H9 (cell line): ENCODE results near the gene STH. TPM values are rescaled to one million over a fixed set of nuclear protein-coding genes. Genes with fewer than 3 reads are reported as not detected.

ENCODE experiments used
- DNase-seq: peaks from one replicate; pipeline ENCODE4 v3.0.0-alpha.2; 2017
- H2AFZ ChIP-seq: one replicate; pipeline ENCODE4 v1.6.1; 2013; ENCODE audit warnings: mild to moderate bottlenecking, low read length, control low read depth, moderate library complexity
- H2AK5ac ChIP-seq: 2 replicates; pipeline ENCODE4 v1.6.1; 2013; ENCODE audit warnings: low read length, control low read depth, mixed read lengths; ENCODE audit not compliant: insufficient read length
- H2BK120ac ChIP-seq: one replicate; pipeline ENCODE4 v1.6.1; 2013; ENCODE audit warnings: low read depth, mild to moderate bottlenecking, low read length, control low read depth, inconsistent platforms; ENCODE audit not compliant: poor library complexity, severe bottlenecking
- H2BK12ac ChIP-seq: 2 replicates; pipeline ENCODE4 v1.6.1; 2013; ENCODE audit warnings: low read length, control low read depth, mixed read lengths, low read depth; ENCODE audit not compliant: insufficient read length
- H2BK15ac ChIP-seq: 2 replicates; pipeline ENCODE4 v1.6.1; 2013; ENCODE audit warnings: low read depth, low read length, control low read depth
- H2BK20ac ChIP-seq: one replicate; pipeline ENCODE4 v1.6.1; 2013; ENCODE audit warnings: low read depth, mild to moderate bottlenecking, low read length, control low read depth, inconsistent platforms; ENCODE audit not compliant: poor library complexity, severe bottlenecking
- H2BK5ac ChIP-seq: 2 replicates; pipeline ENCODE4 v1.6.1; 2013; ENCODE audit warnings: low read length, control low read depth, mixed read lengths; ENCODE audit not compliant: insufficient read length
- H3K14ac ChIP-seq: 2 replicates; pipeline ENCODE4 v1.6.1; 2013; ENCODE audit warnings: low read length, control low read depth; ENCODE audit not compliant: insufficient read depth
- H3K18ac ChIP-seq: 2 replicates; pipeline ENCODE4 v1.6.1; 2013; ENCODE audit warnings: low read depth, mild to moderate bottlenecking, mixed read lengths, low read length, control low read depth; ENCODE audit not compliant: insufficient read length
- H3K23ac ChIP-seq: 2 replicates; pipeline ENCODE4 v1.6.1; 2013; ENCODE audit warnings: low read length, control low read depth, mixed read lengths, low read depth; ENCODE audit not compliant: insufficient read length
- H3K23me2 ChIP-seq: 2 replicates; pipeline ENCODE4 v1.6.1; 2013; ENCODE audit warnings: low read depth, mild to moderate bottlenecking, mixed read lengths, low read length, control low read depth; ENCODE audit not compliant: insufficient read length, poor library complexity, severe bottlenecking
- H3K27ac ChIP-seq: 2 replicates; pipeline ENCODE4 v1.5.1; 2013; ENCODE audit warnings: low read length, control low read depth, mixed read lengths, low read depth; ENCODE audit not compliant: insufficient read length
- H3K27me3 ChIP-seq: 2 replicates; pipeline ENCODE4 v1.6.1; 2013; ENCODE audit warnings: low read length, control low read depth, inconsistent platforms; ENCODE audit not compliant: insufficient read depth
- H3K4ac ChIP-seq: 2 replicates; pipeline ENCODE4 v1.6.1; 2013; ENCODE audit warnings: low read depth, mild to moderate bottlenecking, control low read depth, inconsistent platforms, low read length, moderate library complexity
- H3K4me1 ChIP-seq: 2 replicates; pipeline ENCODE4 v1.6.1; 2013; ENCODE audit warnings: low read length, control low read depth, inconsistent platforms; ENCODE audit not compliant: insufficient read depth
- H3K4me2 ChIP-seq: 2 replicates; pipeline ENCODE4 v1.6.1; 2013; ENCODE audit warnings: low read length, control low read depth, mixed read lengths; ENCODE audit not compliant: insufficient read length, insufficient read depth
- H3K56ac ChIP-seq: 2 replicates; pipeline ENCODE4 v1.6.1; 2013; ENCODE audit warnings: low read depth, mild to moderate bottlenecking, mixed read lengths, low read length, control low read depth; ENCODE audit not compliant: insufficient read length
- H3K79me1 ChIP-seq: 2 replicates; pipeline ENCODE4 v1.6.1; 2013; ENCODE audit warnings: low read depth, mild to moderate bottlenecking, moderate library complexity, low read length, control low read depth, inconsistent platforms; ENCODE audit not compliant: insufficient read depth, poor library complexity, severe bottlenecking
- H3K79me2 ChIP-seq: 2 replicates; pipeline ENCODE4 v1.6.1; 2013; ENCODE audit warnings: low read length, control low read depth, inconsistent platforms; ENCODE audit not compliant: insufficient read depth
- H3K9ac ChIP-seq: 2 replicates; pipeline ENCODE4 v1.6.1; 2013; ENCODE audit warnings: low read length, control low read depth, mixed read lengths; ENCODE audit not compliant: insufficient read length; ENCODE audit errors: extremely low read depth
- H3K9me3 ChIP-seq: one replicate; pipeline ENCODE4 v1.6.1; 2013; ENCODE audit warnings: low read depth, low read length, inconsistent platforms; ENCODE audit not compliant: control insufficient read depth
- H3T11ph ChIP-seq: one replicate; pipeline ENCODE4 v1.6.1; 2013; ENCODE audit warnings: mild to moderate bottlenecking, low read length, control low read depth, inconsistent platforms
- H4K20me1 ChIP-seq: one replicate; pipeline ENCODE4 v1.6.1; 2013; ENCODE audit not compliant: control insufficient read depth, insufficient read length, insufficient read depth
- H4K5ac ChIP-seq: 2 replicates; pipeline ENCODE4 v1.6.1; 2013; ENCODE audit warnings: low read depth, mild to moderate bottlenecking, mixed read lengths, low read length, control low read depth; ENCODE audit not compliant: insufficient read length
- H4K8ac ChIP-seq: replicated peaks from 2 replicates; pipeline ENCODE4 v1.6.1; 2013; ENCODE audit warnings: low read length, control low read depth, mixed read lengths, low read depth; ENCODE audit not compliant: insufficient read length
- H4K91ac ChIP-seq: 2 replicates; pipeline ENCODE4 v1.6.1; 2013; ENCODE audit warnings: low read depth, mild to moderate bottlenecking, moderate library complexity, mixed read lengths, low read length, control low read depth; ENCODE audit not compliant: insufficient read length
- H3K27ac Mint-ChIP-seq, 3 experiments: 2 replicates in 2 of 3; 3 replicates in 1 of 3; pipeline ENCODE4 v1.8.0; 2020 to 2021; ENCODE audit warnings: mixed read lengths in 3 of 3, mild to moderate bottlenecking in 1 of 3, moderate library complexity in 1 of 3
- H3K27me3 Mint-ChIP-seq: 2 replicates; pipeline ENCODE4 v1.8.0; 2021; ENCODE audit warnings: low read depth, mild to moderate bottlenecking, moderate library complexity, mixed read lengths
- H3K36me3 Mint-ChIP-seq, 3 experiments: 2 replicates in 2 of 3; 3 replicates in 1 of 3; pipeline ENCODE4 v1.8.0; 2020 to 2021; ENCODE audit warnings: low read depth in 3 of 3, mixed read lengths in 3 of 3; ENCODE audit not compliant: insufficient read depth in 1 of 3
- H3K4me1 Mint-ChIP-seq, 2 experiments: 2 replicates each; pipeline ENCODE4 v1.8.0; 2020; ENCODE audit warnings: mixed read lengths in 2 of 2
- H3K4me3 Mint-ChIP-seq, 2 experiments: 2 replicates in 1 of 2; 3 replicates in 1 of 2; pipeline ENCODE4 v1.8.0; 2020 to 2021; ENCODE audit warnings: mild to moderate bottlenecking in 2 of 2, mixed read lengths in 2 of 2, moderate library complexity in 1 of 2
- H3K9me3 Mint-ChIP-seq, 2 experiments: 2 replicates in 1 of 2; 3 replicates in 1 of 2; pipeline ENCODE4 v1.8.0; 2020; ENCODE audit warnings: mild to moderate bottlenecking in 2 of 2, mixed read lengths in 2 of 2, moderate library complexity in 1 of 2
- CTCF ChIP-seq: fragments of 200-600 bp; sonication (generic); conservative IDR thresholded peaks from 3 replicates; pipeline ENCODE4 v1.8.0; 2021; ENCODE audit warnings: antibody characterized with exemption, mild to moderate bottlenecking
- WGBS: extraction: QIAGEN DNeasy Blood & Tissue Kit; methylation state at CpG from one replicate; pipeline ENCODE4 v1.1.7; 2013; ENCODE audit warnings: missing lambda C conversion rate, low lambda C conversion rate, mixed read lengths; ENCODE audit not compliant: insufficient read length; ENCODE audit errors: extremely low coverage; 5-methylcytosine and 5-hydroxymethylcytosine counted together
- total RNA-seq: library from RNA; stranded (reverse); gene quantifications from 2 replicates; pipeline ENCODE4 v1.2.1, GENCODE V29; 2021

STH gene
- total RNA-seq, 1 experiment from 2014 or later, result not detected

DNA sequence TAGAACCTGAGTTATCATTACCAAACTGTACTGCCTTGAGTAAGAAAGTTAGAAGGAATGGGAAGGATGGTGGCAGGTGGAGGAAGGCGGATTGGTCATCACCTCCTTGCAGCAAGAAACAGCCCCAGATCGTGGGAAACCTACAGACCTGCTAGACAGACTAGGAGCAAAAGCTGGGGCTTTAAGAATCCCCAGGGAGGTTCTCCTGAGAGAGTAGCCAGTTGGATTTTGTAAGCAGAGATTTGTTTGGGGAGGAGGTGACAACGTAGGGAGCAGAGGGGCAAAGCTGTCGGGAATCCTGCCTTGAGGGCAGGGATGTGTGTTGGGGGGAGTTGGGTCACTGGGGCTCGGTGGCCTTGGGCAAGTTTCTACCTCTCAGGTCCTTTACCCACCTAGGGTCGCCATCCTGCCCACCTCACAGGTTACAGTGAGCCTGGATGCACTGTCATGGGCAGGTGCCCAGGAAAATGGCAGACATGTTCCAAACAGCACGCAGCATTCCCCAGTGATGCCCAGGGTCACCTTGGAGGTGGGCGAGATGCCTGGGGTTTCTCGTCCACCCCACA, 49.2 kb upstream of the STH start:
- no peaks in the 10 kb centered on the region; a peak in 1 of 7 replicates for H3K36me3 Mint-ChIP-seq
- no peak overlapping the region for H2BK120ac ChIP-seq
- H2BK20ac ChIP-seq, result no peak overlapping the region
- H3K27me3 Mint-ChIP-seq, result peaks cover 38% of the 10 kb centered on the region
- H2BK15ac ChIP-seq, result no peak overlapping the region
- no peak overlapping the region for H3K27ac ChIP-seq
- H3K23ac ChIP-seq, result no peak overlapping the region
- H3K14ac ChIP-seq, result no peak overlapping the region
- H3K27ac Mint-ChIP-seq, result no peak overlapping the region
- no peak overlapping the region for H3K4me3 Mint-ChIP-seq
- H2BK5ac ChIP-seq, result no peak overlapping the region
- no peak overlapping the region for H3K4ac ChIP-seq
- no peak overlapping the region for H3K9ac ChIP-seq
- no peaks in the 10 kb centered on the region for H3K79me2 ChIP-seq
- H3K23me2 ChIP-seq, result no peaks in the 10 kb centered on the region
- DNase-seq, result no peak
- H3K18ac ChIP-seq, result no peak overlapping the region
- H3K4me2 ChIP-seq, result no peak overlapping the region
- H3K27me3 ChIP-seq, result no peaks in the 10 kb centered on the region; the same call in 1 of the 2 replicates
- no peaks in the 10 kb centered on the region for H3K4me1 ChIP-seq
- TF ChIP-seq CTCF, result no peak
- peaks cover 24 to 26% of the 10 kb centered on the region in 2 experiments for H3K4me1 Mint-ChIP-seq
- no CpG with 5 or more reads among the region's 9 CpGs for WGBS
- H2AK5ac ChIP-seq, result no peak overlapping the region
- H3T11ph ChIP-seq, result no peak overlapping the region
- H2AFZ ChIP-seq, result no peak overlapping the region
- no peaks in the 10 kb centered on the region for H3K9me3 ChIP-seq
- H4K5ac ChIP-seq, result no peak overlapping the region
- no peak overlapping the region for H2BK12ac ChIP-seq
- H3K79me1 ChIP-seq, result no peaks in the 10 kb centered on the region
- H3K9me3 Mint-ChIP-seq, result no peaks in the 10 kb centered on the region
- H4K8ac ChIP-seq, result no peak overlapping the region
- H3K56ac ChIP-seq, result no peak overlapping the region
- no peak overlapping the region for H4K91ac ChIP-seq
- no peaks in the 10 kb centered on the region for H4K20me1 ChIP-seq
